Measurements from ENCODE around the gene FAM170B. TPM values are rescaled to one million over a fixed set of nuclear protein-coding genes. Genes with fewer than 3 reads are reported as not detected.

FAM170B gene
- total RNA-seq, 1 donor from 2014 or later, result not detected

DNA sequence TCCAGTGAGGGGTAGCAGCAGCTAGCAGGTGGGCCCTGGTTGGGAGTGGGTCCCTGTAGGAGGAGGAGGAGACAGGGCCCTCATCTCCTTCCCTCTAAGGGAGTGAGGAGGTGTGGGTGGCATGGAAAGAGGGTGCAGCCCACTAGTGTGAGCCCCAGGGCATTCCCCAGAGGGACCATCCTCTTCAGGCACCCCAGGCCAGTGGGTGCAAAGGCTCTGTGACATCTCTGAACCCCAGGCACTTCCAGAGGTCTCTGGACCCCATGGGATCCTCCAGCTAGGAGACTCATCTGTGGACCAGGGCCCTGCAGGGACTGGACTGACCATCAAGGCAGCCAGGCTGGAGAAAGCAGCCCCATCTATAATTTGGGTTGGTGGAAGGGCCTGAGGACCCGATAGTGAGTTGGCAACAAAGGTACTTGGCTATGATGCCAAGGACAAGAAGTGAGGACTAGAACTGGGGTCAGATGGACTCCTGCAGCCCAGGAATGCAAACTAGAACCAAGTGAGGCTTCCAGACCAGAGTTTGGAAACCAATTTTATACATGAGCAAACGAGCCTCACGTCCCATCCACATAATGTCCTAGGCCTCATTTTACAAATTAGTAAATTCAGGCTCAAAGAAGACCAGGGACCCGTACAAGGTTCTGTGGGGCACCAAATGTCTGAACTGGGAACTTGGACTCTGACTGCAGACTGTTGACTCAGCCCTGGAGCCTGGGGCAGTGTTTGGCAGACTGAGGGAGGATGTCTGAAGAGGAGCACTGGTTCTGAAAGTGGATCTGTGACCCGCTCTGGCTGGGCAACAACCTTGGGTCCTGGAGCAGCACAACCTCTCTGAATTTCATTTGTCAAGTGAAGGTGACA, 17.1 kb downstream of the FAM170B start:
- peaks cover 4% of the 10 kb centered on the region for H3K4me1 Mint-ChIP-seq
- no peaks in the 10 kb centered on the region for H3K36me3 Mint-ChIP-seq (ENCODE audit: low read depth)
- no peaks in the 10 kb centered on the region for H3K9me3 Mint-ChIP-seq
- intact Hi-C loops (cut with micrococcal nuclease), result loop anchor here (5.0 kb wide), 1 partner anchor 39 kb away; no protein-coding TSS in a partner anchor
- no peak overlapping the region for H3K27ac Mint-ChIP-seq
- H3K4me3 Mint-ChIP-seq, result no peak overlapping the region
- DNase-seq, result no peak
- H3K27me3 Mint-ChIP-seq, result peaks cover 54% of the 10 kb centered on the region

- Mint-ChIP-seq H3K36me3 (ENCODE audit: low read depth) (no peaks in the 10 kb centered on the region), H3K4me1 (peaks cover 4% of the 10 kb centered on the region), H3K4me3 (no peak overlapping the region), H3K9me3 (no peaks in the 10 kb centered on the region), H3K27ac (no peak overlapping the region), H3K27me3 (peaks cover 50% of the 10 kb centered on the region)
- peak; percentile 67 for DNase-seq
- intact Hi-C loops (cut with micrococcal nuclease), result loop anchor here (5.0 kb wide), 1 partner anchor 39 kb away; no protein-coding TSS in a partner anchor
Observed at GRCh38 chr10:49115796-49116508, 17.9 kb downstream of the FAM170B start.

DNA sequence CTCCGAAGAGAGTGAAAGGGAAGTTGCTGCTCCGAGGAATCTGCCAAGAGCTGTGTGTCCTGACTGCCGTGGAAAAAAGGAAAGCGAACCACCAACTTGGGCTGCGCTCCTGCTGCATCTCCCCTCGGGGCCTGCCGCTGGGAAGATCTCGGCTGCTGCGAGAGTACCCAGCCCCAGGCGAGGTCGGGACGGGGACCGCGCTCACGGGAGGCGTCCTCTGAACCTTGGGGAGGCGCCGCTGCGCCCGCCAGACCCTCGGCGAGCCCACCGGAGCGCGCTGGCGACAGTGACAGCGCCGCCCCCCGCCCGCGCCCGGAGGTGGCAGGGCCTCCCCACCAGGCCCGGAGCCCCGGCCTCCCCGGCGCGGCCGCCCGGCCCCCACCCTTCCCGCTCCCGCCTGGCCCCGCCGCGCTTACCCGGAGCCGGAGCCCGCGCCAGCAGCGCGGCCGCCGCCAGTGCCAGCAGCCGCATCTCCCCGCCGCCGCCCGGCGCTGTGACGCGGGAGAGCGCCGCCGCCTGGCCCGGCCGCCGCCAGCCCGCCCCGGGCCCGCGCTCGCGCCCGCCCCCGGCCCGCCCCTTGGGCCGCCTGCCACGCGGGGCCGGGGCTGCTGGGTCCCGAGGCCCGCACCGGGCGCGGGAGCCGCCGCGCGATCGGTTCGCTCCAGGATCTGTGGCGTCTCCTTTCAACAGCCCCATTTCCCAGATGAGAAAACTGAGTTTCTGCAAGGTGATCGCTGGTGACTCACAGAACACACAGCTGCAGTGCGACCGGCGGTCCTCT, 18.6 kb downstream of the FAM170B start, which contains the start of gene VSTM4:
Gene VSTM4, minus strand, starts transcription at position 508 of the 781 bp plus-strand sequence. Its CDS starts 37 bp downstream, at position 471.
- Mint-ChIP-seq H3K4me1 (peaks cover 4% of the 10 kb centered on the region), H3K36me3 (ENCODE audit: low read depth) (no peaks in the 10 kb centered on the region), H3K27me3 (peaks cover 46% of the 10 kb centered on the region), H3K9me3 (no peaks in the 10 kb centered on the region), H3K27ac (no peak within 1 kb of the TSS), H3K4me3 (peak within 1 kb of the TSS; percentile 53)
- DNase-seq, result no peak
- intact Hi-C loops (cut with micrococcal nuclease), result loop anchor here (5.0 kb wide), 1 partner anchor 38 kb away; no protein-coding TSS in a partner anchor

- H3K27me3 Mint-ChIP-seq, result peaks cover 43% of the 10 kb centered on the region
- intact Hi-C loops (cut with micrococcal nuclease), result loop anchor here (5.0 kb wide), 1 partner anchor 37 kb away; no protein-coding TSS in a partner anchor
- H3K4me3 Mint-ChIP-seq, result peak overlapping the region; percentile 53
- DNase-seq, result no peak
- no peaks in the 10 kb centered on the region for H3K36me3 Mint-ChIP-seq (ENCODE audit: low read depth)
- peaks cover 4% of the 10 kb centered on the region for H3K4me1 Mint-ChIP-seq
- no peaks in the 10 kb centered on the region for H3K9me3 Mint-ChIP-seq
- no peak overlapping the region for H3K27ac Mint-ChIP-seq
Observed at GRCh38 chr10:49114718-49115014, 19.2 kb downstream of the FAM170B start.

- H3K4me1 Mint-ChIP-seq, result peaks cover 4% of the 10 kb centered on the region
- H3K4me3 Mint-ChIP-seq, result no peak overlapping the region
Observed at GRCh38 chr10:49113741-49114141, 20.1 kb downstream of the FAM170B start.

DNA sequence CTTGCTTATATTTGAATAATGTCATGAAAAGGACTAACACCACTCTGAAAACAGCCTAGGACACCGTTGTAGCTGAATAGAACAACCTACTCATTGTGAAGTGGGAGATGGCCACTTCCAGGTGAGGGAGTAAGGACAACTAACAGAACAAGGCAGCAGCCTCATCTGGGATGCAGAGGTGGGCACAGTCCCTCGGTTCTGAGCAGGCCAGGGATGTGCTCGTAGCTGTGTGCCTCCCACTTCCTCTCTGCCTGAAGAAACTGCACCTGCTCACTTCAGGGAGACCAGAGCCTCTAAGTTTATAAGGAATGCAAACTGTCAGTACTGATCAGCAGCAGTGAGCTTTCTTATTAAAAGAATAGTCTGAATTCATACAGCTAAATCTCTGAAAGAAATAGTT, 21.0 kb downstream of the FAM170B start:
- no peak for DNase-seq
- peaks cover 4% of the 10 kb centered on the region for H3K4me1 Mint-ChIP-seq
- peaks cover 32% of the 10 kb centered on the region for H3K27me3 Mint-ChIP-seq
- no peak overlapping the region for H3K4me3 Mint-ChIP-seq
- H3K27ac Mint-ChIP-seq, result no peak overlapping the region
- H3K9me3 Mint-ChIP-seq, result no peaks in the 10 kb centered on the region
- intact Hi-C loops (cut with micrococcal nuclease), result no loop called here
- no peaks in the 10 kb centered on the region for H3K36me3 Mint-ChIP-seq (ENCODE audit: low read depth)

More at GRCh38 chr10:49113741-49114141, 20.1 kb downstream of the FAM170B start:
- DNase-seq, result no peak
- Mint-ChIP-seq H3K27ac (no peak overlapping the region), H3K36me3 (ENCODE audit: low read depth) (no peaks in the 10 kb centered on the region), H3K27me3 (peaks cover 39% of the 10 kb centered on the region), H3K9me3 (no peaks in the 10 kb centered on the region)
- intact Hi-C loops (cut with micrococcal nuclease), result no loop called here

DNA sequence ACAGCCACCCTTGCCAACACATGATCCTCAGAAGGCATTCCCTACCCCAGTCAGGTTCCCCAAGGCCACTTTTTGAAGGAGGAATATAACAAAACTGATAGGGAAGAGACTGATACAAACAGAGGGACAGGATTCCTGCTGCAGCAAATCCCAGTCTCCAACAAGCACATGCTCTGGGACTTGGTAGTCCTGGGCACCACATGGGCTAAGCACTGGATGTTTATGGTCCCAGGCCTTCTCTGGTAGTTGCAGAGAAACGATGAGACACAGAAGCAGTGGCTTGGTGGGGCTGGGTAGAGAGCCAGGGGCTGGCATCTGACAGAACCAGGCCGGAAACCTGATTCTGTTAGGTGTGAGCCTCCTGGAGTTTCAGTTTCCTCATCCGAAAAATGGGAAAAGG, 21.7 kb downstream of the FAM170B start:
- DNase-seq, result no peak
- Mint-ChIP-seq H3K4me3 (no peak overlapping the region), H3K27me3 (peaks cover 29% of the 10 kb centered on the region), H3K36me3 (ENCODE audit: low read depth) (no peaks in the 10 kb centered on the region), H3K27ac (no peak overlapping the region), H3K9me3 (no peaks in the 10 kb centered on the region), H3K4me1 (peaks cover 4% of the 10 kb centered on the region)
- intact Hi-C loops (cut with micrococcal nuclease), result no loop called here

GRCh38 chr10:49111320-49111698, 22.5 kb downstream of the FAM170B start:
- H3K4me1 Mint-ChIP-seq, result peaks cover 3% of the 10 kb centered on the region
- H3K4me3 Mint-ChIP-seq, result no peak overlapping the region
- DNase-seq, result no peak
- intact Hi-C loops (cut with micrococcal nuclease), result no loop called here
- no peaks in the 10 kb centered on the region for H3K9me3 Mint-ChIP-seq
- no peak overlapping the region for H3K27ac Mint-ChIP-seq
- H3K27me3 Mint-ChIP-seq, result peaks cover 27% of the 10 kb centered on the region
- H3K36me3 Mint-ChIP-seq (ENCODE audit: low read depth), result no peaks in the 10 kb centered on the region

DNA sequence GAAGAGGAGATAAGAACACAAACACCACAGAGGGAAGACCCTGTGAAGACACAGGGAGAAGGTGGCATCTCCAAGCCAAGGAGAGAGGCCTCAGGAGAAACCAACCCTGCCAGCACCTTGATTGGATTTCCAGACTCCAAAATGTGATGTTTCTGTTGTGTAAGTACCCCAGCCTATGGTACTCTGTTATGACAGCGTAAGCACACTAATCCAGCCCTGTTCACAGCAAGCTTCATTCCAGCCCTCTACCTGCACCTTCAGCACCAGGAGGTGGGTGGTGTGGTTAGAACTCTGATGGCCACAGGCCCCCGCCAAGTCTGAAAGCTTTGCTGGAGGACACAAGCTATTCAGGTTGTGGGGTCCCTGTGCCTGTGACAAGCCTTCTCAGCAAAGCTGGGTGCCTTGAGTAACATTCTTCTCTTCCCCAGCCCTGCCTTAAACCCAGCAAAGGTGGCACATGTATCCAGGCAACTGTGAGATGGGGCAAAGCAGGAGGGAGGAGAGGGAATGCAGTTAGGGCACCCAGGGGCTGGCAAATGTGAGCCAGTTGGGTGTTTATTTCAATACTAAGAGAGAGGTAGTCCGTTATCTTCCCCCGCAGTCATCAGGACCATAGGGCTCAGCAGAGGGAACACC, 23.0 kb downstream of the FAM170B start:
- no peaks in the 10 kb centered on the region for H3K4me1 Mint-ChIP-seq
- H3K27me3 Mint-ChIP-seq, result peaks cover 22% of the 10 kb centered on the region
- H3K36me3 Mint-ChIP-seq (ENCODE audit: low read depth), result no peaks in the 10 kb centered on the region
- no peak for DNase-seq
- intact Hi-C loops (cut with micrococcal nuclease), result no loop called here
- H3K27ac Mint-ChIP-seq, result no peak overlapping the region
- no peaks in the 10 kb centered on the region for H3K9me3 Mint-ChIP-seq
- H3K4me3 Mint-ChIP-seq, result no peak overlapping the region

DNA sequence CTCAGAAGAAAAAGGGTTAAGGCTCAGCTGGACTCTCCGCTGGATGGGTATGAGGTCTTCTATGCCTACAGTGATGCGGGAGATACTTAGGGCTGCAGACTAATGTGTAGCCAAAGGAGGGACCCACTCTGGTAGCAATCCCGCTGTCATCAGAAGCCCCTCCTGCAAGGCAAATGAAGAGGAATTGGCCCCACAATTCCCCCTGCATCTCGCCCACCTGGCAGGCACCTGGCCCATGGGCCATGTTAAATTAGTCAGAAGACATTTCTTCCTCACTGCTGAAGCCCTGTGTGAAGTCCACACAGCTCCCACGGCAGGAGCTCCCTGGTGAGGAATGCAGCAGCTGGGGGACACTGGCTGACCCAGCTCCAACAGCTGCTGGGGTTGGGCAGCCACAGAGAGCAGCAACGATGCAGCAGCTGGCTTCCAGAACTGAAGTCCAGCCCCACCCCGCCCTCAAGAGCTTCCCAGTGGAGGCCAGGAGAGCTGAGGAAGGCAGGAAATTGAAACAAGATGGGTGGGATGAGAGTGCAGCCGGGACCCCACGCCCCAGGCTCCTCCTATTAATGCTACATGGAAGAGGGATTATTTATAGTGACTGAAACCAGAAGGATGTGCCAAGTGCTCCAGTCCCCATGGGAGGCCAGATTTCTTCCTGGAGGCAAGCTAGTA, 24.0 kb downstream of the FAM170B start:
- Mint-ChIP-seq H3K4me3 (no peak overlapping the region), H3K4me1 (no peaks in the 10 kb centered on the region), H3K36me3 (ENCODE audit: low read depth) (no peaks in the 10 kb centered on the region), H3K9me3 (no peaks in the 10 kb centered on the region), H3K27ac (no peak overlapping the region), H3K27me3 (peaks cover 22% of the 10 kb centered on the region)
- intact Hi-C loops (cut with micrococcal nuclease), result no loop called here
- no peak for DNase-seq

- H3K36me3 Mint-ChIP-seq (ENCODE audit: low read depth), result no peaks in the 10 kb centered on the region
- H3K9me3 Mint-ChIP-seq, result no peaks in the 10 kb centered on the region
- H3K27me3 Mint-ChIP-seq, result peaks cover 16% of the 10 kb centered on the region
Observed at GRCh38 chr10:49108656-49109055, 25.2 kb downstream of the FAM170B start.

DNA sequence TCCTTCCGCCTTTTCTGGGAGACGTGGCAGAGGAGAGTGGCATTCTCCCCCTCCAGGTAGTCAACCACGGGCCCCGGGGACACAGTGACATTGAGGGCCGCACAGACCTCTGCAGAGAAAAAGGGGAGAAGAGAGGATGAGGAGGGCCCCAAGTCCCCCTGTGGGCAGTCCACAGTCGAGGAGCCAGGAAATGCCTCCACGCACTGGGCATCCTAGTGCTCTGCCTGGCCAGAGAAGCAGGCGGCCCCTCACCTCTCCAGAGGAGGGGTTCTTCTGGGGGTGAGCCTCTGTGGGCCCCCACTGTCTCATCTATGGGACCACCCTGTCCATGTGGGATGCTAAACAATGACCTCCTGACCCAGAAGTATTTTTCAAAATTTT, 25.9 kb downstream of the FAM170B start:
- intact Hi-C loops (cut with micrococcal nuclease), result no loop called here
- Mint-ChIP-seq H3K27ac (no peak overlapping the region), H3K27me3 (peaks cover 13% of the 10 kb centered on the region), H3K36me3 (ENCODE audit: low read depth) (no peaks in the 10 kb centered on the region), H3K9me3 (no peaks in the 10 kb centered on the region), H3K4me1 (no peaks in the 10 kb centered on the region), H3K4me3 (no peak overlapping the region)
- DNase-seq, result no peak

More at GRCh38 chr10:49108656-49109055, 25.2 kb downstream of the FAM170B start:
- no peak overlapping the region for H3K4me3 Mint-ChIP-seq
- H3K4me1 Mint-ChIP-seq, result no peaks in the 10 kb centered on the region
- intact Hi-C loops (cut with micrococcal nuclease), result no loop called here
- no peak for DNase-seq
- H3K27ac Mint-ChIP-seq, result no peak overlapping the region
